ENCODE results near the gene OPA3. TPM values are rescaled to one million over a fixed set of nuclear protein-coding genes. Genes with fewer than 3 reads are reported as not detected.

Gene OPA3
- total RNA-seq (2021) (13.5 and 15.2 TPM in 2 replicates), Bru-seq, nascent RNA (percentile 56 among the genes with signal in this experiment), BruChase-seq, experiment 1, labeled RNA remaining after a 2-hour chase (percentile 60 among the genes with signal in this experiment), BruChase-seq, experiment 2, labeled RNA remaining after a 6-hour chase (percentile 75 among the genes with signal in this experiment)
- long read RNA-seq, full-length matches to known transcripts, result 15 of 27 reads
- long read RNA-seq, partial matches to known transcripts, result 0 of 27 reads
- long read RNA-seq, other reads (novel, unspliced or antisense), result 12 of 27 reads

DNA sequence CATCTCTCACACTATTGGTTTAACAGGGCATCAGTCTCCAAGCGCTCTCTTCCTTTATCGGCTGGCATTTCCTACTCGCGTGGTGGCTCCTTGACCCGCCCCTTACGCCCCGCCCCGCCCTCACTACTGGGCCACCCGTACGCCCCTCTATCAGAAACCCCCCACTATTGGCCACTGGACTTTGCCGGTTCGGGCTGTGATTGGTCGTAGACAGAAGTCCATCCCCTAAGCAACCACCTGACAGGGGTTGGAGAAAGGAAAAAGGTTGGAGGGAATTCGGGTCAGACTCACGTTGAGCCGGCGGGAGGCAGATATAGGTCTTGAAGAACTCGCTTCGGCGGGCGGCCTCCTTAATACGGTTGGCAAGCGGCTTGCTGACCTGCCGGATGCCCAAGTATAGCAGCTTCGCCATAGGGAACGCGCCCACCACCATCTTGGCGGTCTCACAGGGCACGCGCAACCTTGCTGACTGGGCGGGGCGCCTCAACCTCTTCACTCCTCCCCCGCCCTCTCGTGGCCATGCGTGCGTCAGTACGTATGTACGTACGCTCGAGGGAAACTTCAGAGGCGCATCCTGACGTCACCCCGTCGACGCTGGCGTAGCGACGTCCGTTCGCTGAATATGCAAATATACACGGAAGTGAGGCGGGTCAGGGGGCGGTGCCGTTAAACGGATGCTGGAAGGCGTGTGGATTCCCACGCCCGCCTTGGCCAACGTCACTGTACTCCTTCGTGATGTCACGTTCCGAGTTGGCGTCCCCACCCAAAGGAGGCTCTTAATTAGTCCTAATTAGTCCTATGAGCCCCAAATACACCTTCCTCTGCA lies at the start of gene OPA3:
OPA3 (minus strand) TSS at position 471 of the 826 bp plus-strand sequence; CDS start at position 433, 38 bp downstream.
- POLR2A ChIA-PET (ENCODE audit: low non-redundant PET), result no interaction called here
- TF ChIP-seq, protein P1, sequence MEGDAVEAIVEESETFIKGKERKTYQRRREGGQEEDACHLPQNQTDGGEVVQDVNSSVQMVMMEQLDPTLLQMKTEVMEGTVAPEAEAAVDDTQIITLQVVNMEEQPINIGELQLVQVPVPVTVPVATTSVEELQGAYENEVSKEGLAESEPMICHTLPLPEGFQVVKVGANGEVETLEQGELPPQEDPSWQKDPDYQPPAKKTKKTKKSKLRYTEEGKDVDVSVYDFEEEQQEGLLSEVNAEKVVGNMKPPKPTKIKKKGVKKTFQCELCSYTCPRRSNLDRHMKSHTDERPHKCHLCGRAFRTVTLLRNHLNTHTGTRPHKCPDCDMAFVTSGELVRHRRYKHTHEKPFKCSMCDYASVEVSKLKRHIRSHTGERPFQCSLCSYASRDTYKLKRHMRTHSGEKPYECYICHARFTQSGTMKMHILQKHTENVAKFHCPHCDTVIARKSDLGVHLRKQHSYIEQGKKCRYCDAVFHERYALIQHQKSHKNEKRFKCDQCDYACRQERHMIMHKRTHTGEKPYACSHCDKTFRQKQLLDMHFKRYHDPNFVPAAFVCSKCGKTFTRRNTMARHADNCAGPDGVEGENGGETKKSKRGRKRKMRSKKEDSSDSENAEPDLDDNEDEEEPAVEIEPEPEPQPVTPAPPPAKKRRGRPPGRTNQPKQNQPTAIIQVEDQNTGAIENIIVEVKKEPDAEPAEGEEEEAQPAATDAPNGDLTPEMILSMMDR (conservative IDR thresholded peaks at IDR 0.05; ENCODE audit: low read depth, low read length), result no peak
- BruUV-seq (replicated peaks), result no TSS peak
- no peaks in the 10 kb centered on the region for H3K9me3 ChIP-seq (ENCODE audit: low read depth, low read length, poor library complexity, severe bottlenecking)
- CTCF ChIA-PET, result interaction anchor here (1.0 to 1.2 kb wide), 2 partner anchors 22 to 26 kb away, joined by 3 read pairs; no protein-coding TSS in a partner anchor
- intact Hi-C loops (cut with micrococcal nuclease; ENCODE audit: unreplicated experiment), result loop anchor here (1.0 kb wide), 1 partner anchor 87 kb away; the partner anchor contains the start of gene RTN2
- peak within 1 kb of the TSS; percentile 92 for H3K27ac ChIP-seq (ENCODE audit: low read depth, low read length, poor library complexity, severe bottlenecking)
- no peaks in the 10 kb centered on the region for H3K4me1 ChIP-seq (ENCODE audit: insufficient read depth, low read length, poor library complexity, severe bottlenecking)
- peak; percentile 100 for DNase-seq (ENCODE audit: low spot score)
- peak within 1 kb of the TSS; percentile 63 for H3K4me3 ChIP-seq (ENCODE audit: low read depth, low read length, poor library complexity, severe bottlenecking)
- H3K27me3 ChIP-seq (replicated peaks; ENCODE audit: insufficient read depth, low read depth, low read length, poor library complexity), result no peaks in the 10 kb centered on the region
- no peaks in the 10 kb centered on the region for H3K36me3 ChIP-seq (ENCODE audit: insufficient read depth, low read length, poor library complexity, severe bottlenecking)

DNA sequence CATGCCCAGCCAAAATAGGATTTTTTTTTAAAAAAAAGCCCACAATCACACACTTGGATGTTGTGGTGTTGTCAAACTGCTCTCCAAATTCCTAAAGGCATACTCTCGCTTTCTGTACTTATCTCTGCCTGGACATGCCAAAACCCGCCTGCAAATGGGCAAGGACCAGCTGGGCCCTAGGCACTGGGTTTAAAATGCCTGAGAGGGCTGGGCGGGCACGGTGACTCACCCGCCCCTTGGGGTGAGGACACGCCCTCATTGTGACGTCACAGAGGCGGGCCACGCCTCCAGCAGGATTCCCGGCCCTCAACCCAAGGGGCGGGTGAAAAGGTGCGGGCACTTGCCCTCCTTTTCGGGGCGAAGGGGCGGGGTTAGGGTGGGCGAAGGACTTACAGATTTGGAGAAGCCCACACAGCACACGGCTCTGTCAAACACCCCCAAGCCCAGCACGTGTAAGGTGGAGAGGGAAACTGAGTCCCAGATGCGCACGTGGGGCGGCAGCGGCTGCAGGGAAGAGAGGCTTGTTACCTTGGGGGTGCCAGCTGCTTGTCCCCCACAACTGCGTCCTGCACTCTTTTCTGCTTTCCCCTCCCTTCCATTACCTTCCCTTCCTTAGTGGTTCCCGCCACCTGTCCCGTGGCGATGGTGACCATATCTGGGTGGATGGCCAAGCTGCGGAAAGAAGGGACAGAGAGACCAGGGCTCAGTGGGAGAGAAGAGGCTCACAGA lies 48.0 kb upstream of the OPA3 start:
- H3K36me3 ChIP-seq (ENCODE audit: insufficient read depth, low read length, poor library complexity, severe bottlenecking), result no peaks in the 10 kb centered on the region
- POLR2A ChIA-PET (ENCODE audit: low non-redundant PET), result no interaction called here
- no peaks in the 10 kb centered on the region for H3K9me3 ChIP-seq (ENCODE audit: low read depth, low read length, poor library complexity, severe bottlenecking)
- peaks cover 8% of the 10 kb centered on the region for H3K4me1 ChIP-seq (ENCODE audit: insufficient read depth, low read length, poor library complexity, severe bottlenecking)
- TF ChIP-seq, protein P1 (conservative IDR thresholded peaks at IDR 0.05; ENCODE audit: low read depth, low read length), result no peak
- H3K27ac ChIP-seq (ENCODE audit: low read depth, low read length, poor library complexity, severe bottlenecking), result no peak overlapping the region
- no TSS peak for BruUV-seq (replicated peaks)
- CTCF ChIA-PET, result interaction anchor here (1.0 kb wide), 1 partner anchor 9 kb away, joined by 3 read pairs; no protein-coding TSS in a partner anchor
- no peak overlapping the region for H3K4me3 ChIP-seq (ENCODE audit: low read depth, low read length, poor library complexity, severe bottlenecking)
- intact Hi-C loops (cut with micrococcal nuclease; ENCODE audit: unreplicated experiment), result no loop called here
- H3K27me3 ChIP-seq (replicated peaks; ENCODE audit: insufficient read depth, low read depth, low read length, poor library complexity), result no peaks in the 10 kb centered on the region
- DNase-seq (ENCODE audit: low spot score), result peak; percentile 92

- BruUV-seq (replicated peaks), result no TSS peak
- H3K9me3 ChIP-seq (ENCODE audit: low read depth, low read length, poor library complexity, severe bottlenecking), result no peaks in the 10 kb centered on the region
- TF ChIP-seq, protein P1 (conservative IDR thresholded peaks at IDR 0.05; ENCODE audit: low read depth, low read length), result no peak
- no peak for TF ChIP-seq EZH2 (IDR thresholded peaks at IDR 0.05; ENCODE audit: borderline replicate concordance, low read depth, low read length, poor library complexity, severe bottlenecking)
- no peak overlapping the region for H3K27ac ChIP-seq (ENCODE audit: low read depth, low read length, poor library complexity, severe bottlenecking)
- DNase-seq (ENCODE audit: low spot score), result peak; percentile 91
- peaks cover 8% of the 10 kb centered on the region for H3K4me1 ChIP-seq (ENCODE audit: insufficient read depth, low read length, poor library complexity, severe bottlenecking)
- H3K36me3 ChIP-seq (ENCODE audit: insufficient read depth, low read length, poor library complexity, severe bottlenecking), result no peaks in the 10 kb centered on the region
- POLR2A ChIA-PET (ENCODE audit: low non-redundant PET), result interaction anchor here (0.7 kb wide), 1 partner anchor 87 kb away, joined by 5 read pairs; no protein-coding TSS in a partner anchor
- CTCF ChIA-PET, result interaction anchor here (0.6 to 0.8 kb wide), 3 partner anchors 11 to 103 kb away, joined by 3 to 11 read pairs (median 9); no protein-coding TSS in a partner anchor
- H3K27me3 ChIP-seq (replicated peaks; ENCODE audit: insufficient read depth, low read depth, low read length, poor library complexity), result no peaks in the 10 kb centered on the region
- no peak overlapping the region for H3K4me3 ChIP-seq (ENCODE audit: low read depth, low read length, poor library complexity, severe bottlenecking)
- intact Hi-C loops (cut with micrococcal nuclease; ENCODE audit: unreplicated experiment), result no loop called here
Observed at GRCh38 chr19:45630463-45630862, 45.9 kb upstream of the OPA3 start.
